Endodermal cell (in vitro differentiated cells): ENCODE results near the gene RAB40C. TPM values are rescaled to one million over a fixed set of nuclear protein-coding genes. Genes with fewer than 3 reads are reported as not detected.

Experiments used
- DNase-seq: peaks from one replicate; pipeline ENCODE4 v3.0.0-alpha.2; 2017
- H3K27ac ChIP-seq: 2 replicates; pipeline ENCODE4 v1.5.1; 2013; ENCODE audit warnings: mild to moderate bottlenecking, low read depth, low read length, moderate library complexity
- H3K27me3 ChIP-seq: 2 replicates; pipeline ENCODE4 v1.6.1; 2013; ENCODE audit warnings: mild to moderate bottlenecking, low read length, moderate library complexity; ENCODE audit not compliant: insufficient read depth, control insufficient read depth, poor library complexity, severe bottlenecking
- H3K36me3 ChIP-seq: 2 replicates; pipeline ENCODE4 v1.7.0; 2013; ENCODE audit warnings: mild to moderate bottlenecking, low read length, moderate library complexity; ENCODE audit not compliant: control insufficient read depth, insufficient read depth
- H3K4me1 ChIP-seq: one replicate; pipeline ENCODE4 v1.7.0; 2013; ENCODE audit warnings: low read length; ENCODE audit not compliant: control insufficient read depth, insufficient read depth
- H3K4me3 ChIP-seq: 2 replicates; pipeline ENCODE4 v1.5.1; 2013; ENCODE audit warnings: mild to moderate bottlenecking, low read length, moderate library complexity
- H3K9ac ChIP-seq: 2 replicates; pipeline ENCODE4 v1.6.1; 2013; ENCODE audit warnings: mild to moderate bottlenecking, low read length, moderate library complexity; ENCODE audit not compliant: poor library complexity, severe bottlenecking; ENCODE audit errors: extremely low read depth
- H3K9me3 ChIP-seq: 2 replicates; pipeline ENCODE4 v1.6.1; 2013; ENCODE audit warnings: mild to moderate bottlenecking, low read length, moderate library complexity; ENCODE audit not compliant: control insufficient read depth
- H3K27ac Mint-ChIP-seq: 2 replicates; pipeline ENCODE4 v1.8.0; 2020; ENCODE audit warnings: mixed read lengths
- H3K27me3 Mint-ChIP-seq: 2 replicates; pipeline ENCODE4 v1.8.0; 2021; ENCODE audit warnings: mild to moderate bottlenecking, mixed read lengths; ENCODE audit not compliant: insufficient read depth
- H3K36me3 Mint-ChIP-seq: 2 replicates; pipeline ENCODE4 v1.8.0; 2020; ENCODE audit warnings: low read depth, mixed read lengths
- H3K4me1 Mint-ChIP-seq: 2 replicates; pipeline ENCODE4 v1.8.0; 2020; ENCODE audit warnings: mixed read lengths
- H3K4me3 Mint-ChIP-seq: 2 replicates; pipeline ENCODE4 v1.8.0; 2020; ENCODE audit warnings: mild to moderate bottlenecking, moderate library complexity, mixed read lengths
- H3K9me3 Mint-ChIP-seq: 2 replicates; pipeline ENCODE4 v1.8.0; 2020; ENCODE audit warnings: mild to moderate bottlenecking, mixed read lengths
- WGBS, 2 experiments: methylation state at CpG; one replicate each; pipeline versions ENCODE4 v1.1.5 to v1.1.7; 2013; ENCODE audit warnings: missing lambda C conversion rate in 2 of 2, mixed read lengths in 1 of 2; ENCODE audit not compliant: insufficient coverage in 1 of 2, insufficient read length in 1 of 2; 5-methylcytosine and 5-hydroxymethylcytosine counted together
- total RNA-seq, 2 donors: library from RNA; stranded (reverse); fragmentation: NEBNext Ultra II Directional in 1 of 2; extraction: Animal tissue kit (Norgen Biotek cat#: 25700) in 1 of 2; gene quantifications; 2 replicates in 1 of 2; 3 replicates in 1 of 2; pipeline ENCODE4 v1.2.1, GENCODE V29; 2021
- TF ChIP-seq, protein P1 (sequence below): fragments of 200-600 bp; sonication (generic); conservative IDR thresholded peaks from 2 replicates; pipeline ENCODE4 v1.5.0; 2021; ENCODE audit warnings: antibody characterized with exemption, mild to moderate bottlenecking

The RAB40C gene
- total RNA-seq, 2 donors from 2014 or later, result 21.3 to 25.9 TPM

- Mint-ChIP-seq H3K27ac (no peak overlapping the region), H3K4me3 (peak overlapping the region; percentile 82), H3K27me3 (no peaks in the 10 kb centered on the region), H3K9me3 (no peaks in the 10 kb centered on the region), H3K36me3 (no peaks in the 10 kb centered on the region), H3K4me1 (no peaks in the 10 kb centered on the region)
- Histone ChIP-seq H3K9me3 (no peaks in the 10 kb centered on the region), H3K4me1 (no peaks in the 10 kb centered on the region), H3K27me3 (no peaks in the 10 kb centered on the region), H3K4me3 (no peak overlapping the region), H3K9ac (no peak overlapping the region), H3K27ac (no peak overlapping the region), H3K36me3 (no peaks in the 10 kb centered on the region)
- no peak for DNase-seq
- TF ChIP-seq, protein P1, sequence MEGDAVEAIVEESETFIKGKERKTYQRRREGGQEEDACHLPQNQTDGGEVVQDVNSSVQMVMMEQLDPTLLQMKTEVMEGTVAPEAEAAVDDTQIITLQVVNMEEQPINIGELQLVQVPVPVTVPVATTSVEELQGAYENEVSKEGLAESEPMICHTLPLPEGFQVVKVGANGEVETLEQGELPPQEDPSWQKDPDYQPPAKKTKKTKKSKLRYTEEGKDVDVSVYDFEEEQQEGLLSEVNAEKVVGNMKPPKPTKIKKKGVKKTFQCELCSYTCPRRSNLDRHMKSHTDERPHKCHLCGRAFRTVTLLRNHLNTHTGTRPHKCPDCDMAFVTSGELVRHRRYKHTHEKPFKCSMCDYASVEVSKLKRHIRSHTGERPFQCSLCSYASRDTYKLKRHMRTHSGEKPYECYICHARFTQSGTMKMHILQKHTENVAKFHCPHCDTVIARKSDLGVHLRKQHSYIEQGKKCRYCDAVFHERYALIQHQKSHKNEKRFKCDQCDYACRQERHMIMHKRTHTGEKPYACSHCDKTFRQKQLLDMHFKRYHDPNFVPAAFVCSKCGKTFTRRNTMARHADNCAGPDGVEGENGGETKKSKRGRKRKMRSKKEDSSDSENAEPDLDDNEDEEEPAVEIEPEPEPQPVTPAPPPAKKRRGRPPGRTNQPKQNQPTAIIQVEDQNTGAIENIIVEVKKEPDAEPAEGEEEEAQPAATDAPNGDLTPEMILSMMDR, result no peak
- whole genome bisulfite sequencing, 2 experiments, result 88 to 89% methylated on average over 5 to 15 of the region's 15 CpGs
Measured at GRCh38 chr16:638034-638543, 48.2 kb downstream of the RAB40C start.

GRCh38 chr16:638836-639235 is 49.0 kb downstream of the RAB40C start:
- no peaks in the 10 kb centered on the region for H3K27me3 ChIP-seq
- no peaks in the 10 kb centered on the region for H3K36me3 Mint-ChIP-seq
- no peak for DNase-seq
- H3K9me3 ChIP-seq, result no peaks in the 10 kb centered on the region
- no peak overlapping the region for H3K4me3 ChIP-seq
- no peaks in the 10 kb centered on the region for H3K27me3 Mint-ChIP-seq
- H3K27ac Mint-ChIP-seq, result no peak overlapping the region
- H3K9me3 Mint-ChIP-seq, result no peaks in the 10 kb centered on the region
- WGBS, 2 experiments, result 94 to 98% methylated on average over 6 to 8 of the region's 9 CpGs
- no peaks in the 10 kb centered on the region for H3K4me1 ChIP-seq
- no peaks in the 10 kb centered on the region for H3K36me3 ChIP-seq
- H3K9ac ChIP-seq, result no peak overlapping the region
- no peaks in the 10 kb centered on the region for H3K4me1 Mint-ChIP-seq
- no peak overlapping the region for H3K4me3 Mint-ChIP-seq
- TF ChIP-seq, protein P1, result no peak
- no peak overlapping the region for H3K27ac ChIP-seq

DNA sequence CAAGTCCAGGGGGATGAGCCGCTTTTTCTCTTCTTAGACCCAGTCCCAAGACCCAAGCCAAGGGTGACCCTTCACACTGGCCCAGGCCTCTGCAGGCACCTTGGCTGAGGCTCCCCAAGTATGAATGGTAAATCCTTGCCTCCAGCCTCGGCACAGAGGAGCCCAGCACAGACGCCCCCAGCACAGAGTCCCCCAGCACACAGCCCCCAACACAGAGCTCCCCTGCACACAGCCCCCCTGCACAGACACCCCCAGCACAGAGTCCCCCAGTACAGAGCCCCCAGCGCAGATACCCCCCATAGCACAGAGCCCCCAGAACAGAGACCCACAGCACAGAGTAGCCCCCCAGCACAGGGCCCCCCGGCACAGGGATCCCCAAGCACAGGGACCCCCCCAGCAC is 50.7 kb downstream of the RAB40C start:
- TF ChIP-seq, protein P1, result no peak
- Mint-ChIP-seq H3K27me3 (no peaks in the 10 kb centered on the region), H3K9me3 (no peaks in the 10 kb centered on the region), H3K4me1 (no peaks in the 10 kb centered on the region), H3K27ac (no peak overlapping the region), H3K4me3 (peak overlapping the region; percentile 30), H3K36me3 (no peaks in the 10 kb centered on the region)
- 95 to 100% methylated on average over 1 to 2 of the region's 5 CpGs for WGBS, 2 experiments
- H3K27ac ChIP-seq, result no peak overlapping the region
- no peak overlapping the region for H3K4me3 ChIP-seq
- no peaks in the 10 kb centered on the region for H3K27me3 ChIP-seq
- no peaks in the 10 kb centered on the region for H3K4me1 ChIP-seq
- H3K36me3 ChIP-seq, result no peaks in the 10 kb centered on the region
- DNase-seq, result no peak
- H3K9ac ChIP-seq, result no peak overlapping the region
- H3K9me3 ChIP-seq, result no peaks in the 10 kb centered on the region
